Rectal smooth muscle tissue (tissue), 1 donor: ENCODE results near the gene ZFHX2.

Experiments
- H3K27ac ChIP-seq: one replicate; pipeline ENCODE4 v1.7.0; 2013; ENCODE audit warnings: low read depth, low read length, inconsistent platforms
- H3K27me3 ChIP-seq: one replicate; pipeline ENCODE4 v1.7.0; 2013; ENCODE audit warnings: low read length; ENCODE audit not compliant: control insufficient read depth, insufficient read depth
- H3K36me3 ChIP-seq: one replicate; pipeline ENCODE4 v1.7.0; 2013; ENCODE audit warnings: low read length; ENCODE audit not compliant: control insufficient read depth, insufficient read depth
- H3K4me1 ChIP-seq: one replicate; pipeline ENCODE4 v1.7.0; 2013; ENCODE audit warnings: low read length; ENCODE audit not compliant: control insufficient read depth, insufficient read depth
- H3K4me3 ChIP-seq: one replicate; pipeline ENCODE4 v1.7.0; 2013; ENCODE audit warnings: low read length
- H3K9ac ChIP-seq: one replicate; pipeline ENCODE4 v1.7.0; 2013; ENCODE audit warnings: low read length

ZFHX2 gene

DNA sequence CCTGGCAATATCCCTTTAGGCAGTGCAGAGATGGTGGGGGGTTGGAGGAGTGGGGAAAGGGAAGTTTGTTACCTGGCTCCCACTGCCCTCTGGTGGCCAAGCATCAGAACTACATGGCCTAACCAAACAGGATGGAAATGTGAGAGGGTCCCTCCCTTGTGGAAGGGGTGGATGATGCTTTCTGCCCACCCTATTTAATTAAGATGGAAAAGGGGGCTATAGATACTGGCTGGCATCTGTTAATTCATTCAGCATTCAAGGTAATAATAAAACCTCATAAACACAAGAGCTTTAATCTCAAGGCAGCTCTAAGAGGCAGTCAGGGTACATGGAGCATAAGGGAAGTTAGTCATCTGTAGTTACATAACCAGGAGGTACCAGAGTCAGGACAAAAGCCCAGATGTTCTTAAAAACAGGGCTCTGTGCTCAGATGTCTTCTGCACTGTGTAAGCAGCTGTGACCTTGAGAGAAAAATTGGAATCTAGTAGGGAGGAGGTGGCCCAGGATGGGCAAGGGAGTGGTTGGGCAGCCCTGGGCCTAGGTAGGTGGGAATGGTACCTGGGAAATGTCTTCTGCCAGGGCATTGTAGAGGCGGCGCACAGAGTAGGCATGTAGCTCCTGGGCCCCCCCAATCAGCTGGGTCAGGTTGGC is 11.4 kb upstream of the ZFHX2 start:
- Histone ChIP-seq H3K36me3 (peaks cover 25% of the 10 kb centered on the region), H3K27ac (no peak overlapping the region)

DNA sequence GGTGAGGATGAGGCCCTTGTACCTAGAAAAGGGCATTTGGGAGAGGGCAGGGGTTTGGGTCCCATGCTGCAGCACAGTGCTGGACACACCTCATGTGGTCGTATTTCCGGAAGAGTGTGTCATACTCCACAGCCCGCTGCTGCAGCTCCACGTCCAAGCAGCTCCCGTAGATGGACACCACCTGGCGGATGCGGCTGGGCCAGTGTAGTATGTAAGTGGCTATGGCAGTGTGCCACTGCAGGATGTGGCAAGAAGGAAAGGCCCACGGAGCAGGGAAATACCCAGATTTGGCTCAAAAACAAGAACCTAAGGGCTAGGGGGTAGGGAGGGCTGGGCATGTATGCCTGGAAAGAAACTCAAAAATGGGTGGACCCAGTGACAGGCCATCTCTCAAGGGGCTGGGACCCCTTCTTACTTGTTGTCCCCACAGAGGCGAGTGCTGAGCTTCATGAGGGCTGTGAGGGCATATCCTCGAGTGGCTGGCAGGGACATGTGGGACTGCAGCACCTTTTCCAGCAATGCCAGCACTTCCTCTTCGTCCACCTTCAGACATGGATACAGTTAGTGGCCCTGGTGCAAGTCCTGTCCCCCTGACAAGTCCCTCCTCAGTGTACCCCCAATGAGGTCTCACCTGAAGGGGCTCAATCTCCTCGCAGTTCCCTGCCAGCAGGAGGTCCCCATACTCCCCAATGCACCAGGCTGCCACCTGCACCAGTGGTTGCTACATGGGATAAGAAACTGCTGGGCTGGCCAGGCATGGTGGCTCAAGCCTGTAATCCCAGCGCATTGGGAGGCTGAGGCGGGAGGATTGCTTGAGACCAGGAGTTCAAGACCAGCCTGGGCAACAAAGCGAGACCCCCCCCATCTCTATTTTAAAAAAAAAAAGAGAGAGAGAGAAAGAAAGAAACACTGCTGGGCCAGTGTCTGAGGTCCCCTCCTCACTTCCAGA is 10.6 kb upstream of the ZFHX2 start:
- no peak overlapping the region for H3K9ac ChIP-seq
- H3K27ac ChIP-seq, result no peak overlapping the region
- no peak overlapping the region for H3K4me3 ChIP-seq
- H3K4me1 ChIP-seq, result no peaks in the 10 kb centered on the region
- no peaks in the 10 kb centered on the region for H3K27me3 ChIP-seq
- H3K36me3 ChIP-seq, result peaks cover 25% of the 10 kb centered on the region

More for the DNA sequence above, 11.4 kb upstream of the ZFHX2 start:
- Histone ChIP-seq H3K27me3 (no peaks in the 10 kb centered on the region), H3K4me3 (no peak overlapping the region), H3K4me1 (peaks cover 3% of the 10 kb centered on the region), H3K9ac (no peak overlapping the region)

DNA sequence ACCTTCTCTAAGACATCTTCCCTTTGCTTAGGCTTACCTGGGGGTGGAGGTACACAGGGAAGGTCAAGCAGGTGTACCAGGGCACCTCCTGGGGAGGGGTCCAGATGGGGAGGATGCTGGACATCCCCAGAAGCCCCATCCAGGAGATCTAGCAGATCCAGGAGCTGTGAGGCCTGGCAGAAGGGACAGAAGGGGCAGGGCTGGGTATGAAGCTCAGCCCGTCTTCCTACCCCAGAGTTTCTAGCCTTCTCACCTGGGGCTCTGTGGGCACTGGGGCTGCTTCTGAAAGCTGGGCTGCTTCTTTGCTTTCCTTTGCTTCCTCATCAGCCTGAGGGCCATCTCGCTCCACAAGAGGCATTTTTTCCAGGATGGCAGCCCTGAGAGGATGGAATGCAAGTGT is 9.7 kb upstream of the ZFHX2 start:
- H3K27me3 ChIP-seq, result no peaks in the 10 kb centered on the region
- no peak overlapping the region for H3K9ac ChIP-seq
- H3K4me3 ChIP-seq, result no peak overlapping the region
- peaks cover 6% of the 10 kb centered on the region for H3K4me1 ChIP-seq
- peaks cover 25% of the 10 kb centered on the region for H3K36me3 ChIP-seq
- H3K27ac ChIP-seq, result no peak overlapping the region

DNA sequence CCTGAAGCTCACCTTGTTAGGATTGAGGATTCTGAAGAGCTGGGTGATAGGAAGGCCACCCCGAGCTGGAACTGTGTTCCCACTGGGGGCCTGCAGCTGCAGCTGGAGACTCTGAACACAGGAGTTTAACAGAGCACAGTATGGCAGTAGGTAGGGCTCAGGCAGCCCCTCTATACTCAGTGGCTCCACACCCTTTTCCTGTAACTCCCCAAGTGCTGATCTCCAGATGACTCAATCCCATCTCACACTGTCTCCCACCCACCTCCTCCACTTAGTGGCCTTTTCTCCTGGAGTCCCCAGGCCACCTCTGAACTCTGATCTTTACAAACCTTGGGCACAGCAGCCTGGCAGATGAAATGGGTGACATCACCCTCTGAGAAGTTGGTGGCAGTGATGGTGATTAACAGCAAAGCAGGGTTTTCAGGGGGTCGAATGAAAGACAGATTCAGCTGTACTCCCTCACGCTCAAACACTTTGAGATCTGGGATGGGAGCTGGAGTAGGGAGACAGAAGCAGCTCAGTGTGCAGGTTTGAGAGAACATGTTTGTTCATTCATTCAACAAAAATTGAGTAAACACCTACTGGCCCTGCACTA is 8.5 kb upstream of the ZFHX2 start:
- Histone ChIP-seq H3K4me1 (peaks cover 6% of the 10 kb centered on the region), H3K9ac (no peak overlapping the region)

DNA sequence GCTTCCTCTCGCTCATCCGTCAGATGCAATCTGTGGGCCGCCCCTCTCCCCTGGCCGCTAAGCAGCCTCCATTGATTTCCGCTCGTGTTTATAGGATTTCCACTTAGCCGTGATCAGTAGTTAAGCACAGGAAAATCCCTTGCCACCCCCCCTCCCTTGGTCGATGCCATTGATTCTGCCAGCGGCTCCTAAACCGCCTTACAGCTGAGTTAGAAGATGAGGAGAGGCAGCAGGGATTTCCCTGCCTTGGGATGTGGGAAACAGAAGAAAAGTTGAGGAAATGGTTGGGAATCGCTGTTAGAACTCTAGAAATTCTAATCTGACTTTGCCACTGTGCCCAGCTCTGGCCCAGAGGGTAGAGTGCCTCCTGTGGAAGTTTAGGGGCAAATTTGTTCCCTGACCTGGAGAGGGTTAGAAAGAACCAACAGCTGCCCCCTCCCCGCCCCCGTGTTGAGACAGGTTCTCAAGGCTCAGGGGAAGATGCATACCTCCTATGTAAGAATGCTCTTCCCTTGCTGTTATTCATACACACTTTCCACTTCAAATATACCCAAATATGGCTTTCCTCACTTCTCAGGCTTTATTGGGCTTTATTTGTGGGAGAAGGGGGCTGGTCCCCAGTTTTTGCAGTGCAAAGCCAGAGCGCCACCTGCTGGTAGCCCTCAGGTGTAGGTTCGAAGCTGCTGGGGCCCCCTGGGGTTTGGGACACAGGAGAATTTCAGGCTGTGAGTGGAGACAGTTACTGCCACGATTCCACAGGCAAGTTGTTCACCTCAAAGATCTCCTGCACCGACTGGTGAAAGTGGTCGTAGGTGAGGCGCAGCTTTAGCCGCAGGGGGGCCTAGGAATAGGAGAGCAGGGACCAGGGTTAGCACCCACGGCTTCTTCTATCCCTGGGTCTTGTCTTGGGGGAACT is 7.7 kb upstream of the ZFHX2 start:
- no peak overlapping the region for H3K27ac ChIP-seq
- peaks cover 22% of the 10 kb centered on the region for H3K36me3 ChIP-seq
- peaks cover 6% of the 10 kb centered on the region for H3K4me1 ChIP-seq
- no peak overlapping the region for H3K4me3 ChIP-seq
- H3K27me3 ChIP-seq, result no peaks in the 10 kb centered on the region
- H3K9ac ChIP-seq, result no peak overlapping the region

More for the DNA sequence above, 8.5 kb upstream of the ZFHX2 start:
- H3K27ac ChIP-seq, result no peak overlapping the region
- no peak overlapping the region for H3K4me3 ChIP-seq
- H3K36me3 ChIP-seq, result peaks cover 22% of the 10 kb centered on the region
- no peaks in the 10 kb centered on the region for H3K27me3 ChIP-seq

DNA sequence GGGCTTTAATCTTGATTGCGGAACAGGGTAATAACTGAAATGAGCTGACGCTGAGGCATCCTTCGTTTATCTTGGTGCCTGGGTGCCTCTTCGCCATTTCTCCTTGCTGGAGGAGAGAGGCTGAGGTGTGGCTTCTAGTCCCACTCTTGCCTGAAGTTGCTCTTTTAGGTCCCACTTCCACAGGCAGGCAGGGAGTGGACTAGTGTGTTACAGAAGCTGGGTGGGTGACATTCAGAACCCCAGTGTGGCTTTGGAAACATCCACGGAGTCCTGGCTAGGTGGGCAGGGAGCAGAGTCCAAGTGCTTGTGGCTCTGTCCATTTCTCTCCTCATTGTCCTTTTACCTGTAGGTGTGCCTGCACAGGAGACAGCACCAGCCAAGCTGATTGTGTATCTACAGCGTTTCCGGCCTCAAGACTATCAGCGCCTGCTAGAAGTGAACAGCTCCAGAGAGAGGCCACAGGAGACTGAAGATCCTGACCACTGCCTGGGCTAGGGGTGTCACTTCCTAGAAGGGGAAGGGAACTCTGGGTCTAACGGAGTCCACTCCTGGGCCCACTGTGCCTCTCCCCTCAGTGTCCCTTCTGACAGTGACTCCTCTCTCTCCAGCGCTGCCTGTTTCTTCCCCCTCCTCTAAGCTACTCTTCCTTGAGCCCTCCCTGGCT is 6.9 kb upstream of the ZFHX2 start:
- Histone ChIP-seq H3K27me3 (no peaks in the 10 kb centered on the region), H3K36me3 (peaks cover 22% of the 10 kb centered on the region), H3K4me1 (peaks cover 6% of the 10 kb centered on the region), H3K4me3 (no peak overlapping the region), H3K9ac (no peak overlapping the region), H3K27ac (no peak overlapping the region)

DNA sequence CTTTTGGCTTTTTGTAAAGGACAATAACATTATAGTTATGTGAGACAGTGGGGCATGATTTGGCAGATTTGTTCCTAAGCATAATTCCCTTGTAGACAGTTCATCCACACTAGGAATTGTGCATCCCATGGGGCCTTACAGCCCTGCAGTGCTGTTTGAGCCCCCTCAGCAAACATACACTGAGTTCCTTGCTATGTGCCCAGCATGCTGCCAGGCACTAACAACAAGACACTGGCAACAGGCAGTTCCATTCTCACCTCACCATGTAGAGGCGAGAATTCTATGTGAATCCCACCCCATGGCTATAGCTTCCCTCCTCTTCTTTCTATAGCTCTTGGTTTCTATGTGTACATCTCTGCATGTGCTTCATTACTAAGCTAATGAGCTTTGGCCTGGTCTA is 6.4 kb upstream of the ZFHX2 start:
- Histone ChIP-seq H3K36me3 (peaks cover 19% of the 10 kb centered on the region), H3K27ac (no peak overlapping the region), H3K4me3 (no peak overlapping the region), H3K27me3 (no peaks in the 10 kb centered on the region), H3K9ac (no peak overlapping the region), H3K4me1 (peaks cover 6% of the 10 kb centered on the region)

DNA sequence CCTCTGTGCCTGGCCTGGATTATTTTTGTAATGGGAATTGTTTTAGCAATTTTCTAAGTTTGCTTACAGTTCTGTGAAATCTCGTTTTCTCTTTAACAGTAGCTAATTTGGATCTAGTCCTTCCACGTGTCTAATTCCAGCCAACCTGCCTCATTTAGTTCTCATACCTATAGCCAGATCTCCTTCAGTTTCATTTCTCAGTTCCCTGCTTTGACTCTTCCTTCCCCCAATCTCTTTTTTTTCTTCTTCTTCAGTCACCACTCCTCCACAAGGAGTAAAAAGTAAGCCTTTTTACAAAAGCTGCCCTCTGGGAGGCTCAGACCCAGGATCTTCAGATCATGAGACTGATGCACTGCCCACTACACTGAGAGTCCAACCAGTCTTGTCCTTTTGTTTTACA is 6.0 kb upstream of the ZFHX2 start:
- no peaks in the 10 kb centered on the region for H3K27me3 ChIP-seq
- H3K27ac ChIP-seq, result no peak overlapping the region
- H3K36me3 ChIP-seq, result peaks cover 19% of the 10 kb centered on the region
- H3K9ac ChIP-seq, result no peak overlapping the region
- peaks cover 6% of the 10 kb centered on the region for H3K4me1 ChIP-seq
- H3K4me3 ChIP-seq, result no peak overlapping the region

DNA sequence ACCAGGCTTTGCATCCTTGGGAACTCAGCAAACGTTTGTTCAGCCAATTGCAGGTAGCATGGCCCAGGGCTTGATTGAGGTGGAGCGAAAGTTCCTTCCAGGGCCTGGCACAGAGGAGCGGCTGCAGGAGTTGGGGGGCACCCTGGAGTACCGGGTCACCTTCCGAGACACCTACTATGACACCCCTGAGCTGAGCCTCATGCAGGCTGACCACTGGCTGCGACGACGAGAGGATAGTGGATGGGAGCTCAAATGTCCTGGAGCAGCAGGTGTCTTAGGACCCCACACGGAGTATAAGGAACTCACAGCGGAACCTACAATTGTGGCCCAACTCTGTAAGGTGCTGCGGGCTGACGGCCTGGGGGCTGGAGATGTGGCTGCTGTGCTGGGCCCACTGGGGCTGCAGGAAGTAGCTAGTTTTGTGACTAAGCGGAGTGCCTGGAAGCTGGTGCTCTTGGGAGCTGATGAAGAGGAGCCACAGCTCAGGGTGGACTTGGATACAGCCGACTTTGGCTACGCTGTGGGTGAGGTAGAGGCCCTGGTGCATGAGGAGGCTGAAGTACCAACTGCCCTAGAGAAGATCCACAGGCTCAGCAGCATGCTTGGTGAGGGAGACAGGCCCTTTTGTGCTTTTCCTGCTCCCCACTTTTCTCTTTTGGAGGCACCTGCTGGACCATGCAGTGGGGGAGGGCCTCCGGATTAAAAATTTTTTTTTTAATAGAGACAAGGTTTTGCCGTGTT is 5.3 kb upstream of the ZFHX2 start:
- H3K4me1 ChIP-seq, result peaks cover 6% of the 10 kb centered on the region
- H3K36me3 ChIP-seq, result peaks cover 15% of the 10 kb centered on the region
- H3K27me3 ChIP-seq, result no peaks in the 10 kb centered on the region
- H3K27ac ChIP-seq, result peak overlapping the region; percentile 97
- peak overlapping the region; percentile 86 for H3K4me3 ChIP-seq
- peak overlapping the region; percentile 83 for H3K9ac ChIP-seq

DNA sequence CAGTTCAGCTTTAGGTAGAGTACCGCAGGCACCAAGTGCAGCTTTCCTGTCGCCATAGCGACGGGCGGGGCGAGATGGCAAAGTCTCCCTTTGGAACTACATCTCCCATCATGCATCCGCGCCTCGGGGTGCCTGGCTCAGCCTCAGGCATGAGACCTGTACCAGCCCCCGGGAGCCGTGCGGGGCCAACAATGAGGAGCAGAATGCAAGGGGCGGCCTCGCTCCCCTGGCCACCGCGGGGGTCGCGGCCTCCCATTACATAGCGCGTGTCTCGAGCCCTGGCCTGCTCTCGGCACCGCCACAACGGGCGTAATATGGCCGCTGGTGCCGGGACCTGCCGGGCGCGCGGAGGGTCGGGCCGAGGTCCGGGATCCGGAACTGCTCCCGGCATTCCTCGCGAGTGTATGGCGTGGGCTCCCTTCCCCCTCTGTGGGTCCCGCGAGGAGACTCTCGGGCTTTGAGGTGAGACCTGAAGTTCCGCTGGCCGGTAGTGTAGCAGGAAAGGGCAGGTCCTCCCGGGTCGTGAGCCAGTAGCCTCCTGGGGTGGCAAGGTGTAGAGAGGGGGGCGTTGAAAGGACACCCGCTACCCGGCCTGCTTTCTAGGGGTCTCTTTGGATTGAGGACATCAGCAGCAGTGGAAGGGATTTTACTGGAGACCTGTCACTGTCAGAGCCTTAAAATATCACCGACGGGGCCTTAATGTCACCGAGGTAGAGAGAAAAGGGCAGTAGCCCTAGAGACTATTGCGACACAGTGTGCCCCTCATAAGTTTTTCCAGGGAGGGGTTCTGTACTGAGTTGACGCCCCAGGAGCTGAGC is 4.5 kb upstream of the ZFHX2 start, which contains the start of gene THTPA:
Gene THTPA, plus strand, starts transcription at position 390 of the 818 bp plus-strand sequence. CDS start 487 bp downstream, outside the sequence.
- Histone ChIP-seq H3K9ac (peak within 1 kb of the TSS; percentile 83), H3K27ac (peak within 1 kb of the TSS; percentile 97), H3K27me3 (no peaks in the 10 kb centered on the region), H3K4me1 (peaks cover 6% of the 10 kb centered on the region), H3K36me3 (peaks cover 8% of the 10 kb centered on the region), H3K4me3 (peak within 1 kb of the TSS; percentile 86)
